Prostate gland (tissue), 2 donors: Measurements from ENCODE around the gene OLFML1.

Source experiments
- CTCF ChIP-seq, 4 experiments: fragments of 200-600 bp in 2 of 4; fragments of 450-650 bp in 2 of 4; sonication (generic) in 2 of 4; IDR thresholded peaks; 1 replicate in 3 of 4; 2 replicates in 1 of 4; pipeline ENCODE4 v1.5.1; 2016 to 2019; ENCODE audit warnings: antibody characterized with exemption in 4 of 4, mild to moderate bottlenecking in 2 of 4, moderate library complexity in 2 of 4
- POLR2A ChIP-seq: fragments of 450-650 bp; IDR thresholded peaks from one replicate; pipeline ENCODE4 v1.6.1; 2016; ENCODE audit warnings: antibody characterized with exemption, mild to moderate bottlenecking

- TF ChIP-seq CTCF (IDR thresholded peaks at IDR 0.05): no peak
- no peak for TF ChIP-seq POLR2A
Observed at GRCh38 chr11:7515447-7515886, 30.2 kb downstream of the OLFML1 start.
